Measurements from ENCODE around the gene SLX9.

DNA sequence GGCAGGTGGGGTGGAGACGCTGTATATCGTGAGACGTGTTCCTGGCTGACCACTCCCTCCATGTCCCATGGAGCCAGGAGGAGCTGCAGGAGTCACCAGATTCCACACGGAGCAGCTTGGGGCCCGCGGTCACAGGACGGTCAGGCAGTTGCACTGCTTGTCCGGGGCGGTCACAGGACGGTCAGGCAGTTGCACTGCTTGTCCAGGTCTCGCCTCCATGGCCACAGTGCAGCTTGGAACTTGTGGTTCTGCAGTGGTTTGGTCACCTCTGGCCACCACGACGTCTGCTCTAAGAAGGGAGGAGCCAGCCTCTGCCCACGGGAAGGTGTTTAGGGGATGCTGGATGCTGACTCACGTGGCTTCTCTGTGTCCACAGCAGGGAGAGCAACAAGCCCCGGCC is 33.0 kb downstream of the SLX9 start:
- no peak for TF ChIP-seq POLR2AphosphoS5 (IDR thresholded peaks at IDR 0.05)
- TF ChIP-seq, protein P1, sequence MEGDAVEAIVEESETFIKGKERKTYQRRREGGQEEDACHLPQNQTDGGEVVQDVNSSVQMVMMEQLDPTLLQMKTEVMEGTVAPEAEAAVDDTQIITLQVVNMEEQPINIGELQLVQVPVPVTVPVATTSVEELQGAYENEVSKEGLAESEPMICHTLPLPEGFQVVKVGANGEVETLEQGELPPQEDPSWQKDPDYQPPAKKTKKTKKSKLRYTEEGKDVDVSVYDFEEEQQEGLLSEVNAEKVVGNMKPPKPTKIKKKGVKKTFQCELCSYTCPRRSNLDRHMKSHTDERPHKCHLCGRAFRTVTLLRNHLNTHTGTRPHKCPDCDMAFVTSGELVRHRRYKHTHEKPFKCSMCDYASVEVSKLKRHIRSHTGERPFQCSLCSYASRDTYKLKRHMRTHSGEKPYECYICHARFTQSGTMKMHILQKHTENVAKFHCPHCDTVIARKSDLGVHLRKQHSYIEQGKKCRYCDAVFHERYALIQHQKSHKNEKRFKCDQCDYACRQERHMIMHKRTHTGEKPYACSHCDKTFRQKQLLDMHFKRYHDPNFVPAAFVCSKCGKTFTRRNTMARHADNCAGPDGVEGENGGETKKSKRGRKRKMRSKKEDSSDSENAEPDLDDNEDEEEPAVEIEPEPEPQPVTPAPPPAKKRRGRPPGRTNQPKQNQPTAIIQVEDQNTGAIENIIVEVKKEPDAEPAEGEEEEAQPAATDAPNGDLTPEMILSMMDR (IDR thresholded peaks at IDR 0.05): no peak
- no peak for TF ChIP-seq EP300 (IDR thresholded peaks at IDR 0.05)
- TF ChIP-seq POLR2A (IDR thresholded peaks at IDR 0.05): no peak
